Measurements from ENCODE around the gene INTS14. TPM values are rescaled to one million over a fixed set of nuclear protein-coding genes. Genes with fewer than 3 reads are reported as not detected.

INTS14 gene
- total RNA-seq: 47.6 TPM

DNA sequence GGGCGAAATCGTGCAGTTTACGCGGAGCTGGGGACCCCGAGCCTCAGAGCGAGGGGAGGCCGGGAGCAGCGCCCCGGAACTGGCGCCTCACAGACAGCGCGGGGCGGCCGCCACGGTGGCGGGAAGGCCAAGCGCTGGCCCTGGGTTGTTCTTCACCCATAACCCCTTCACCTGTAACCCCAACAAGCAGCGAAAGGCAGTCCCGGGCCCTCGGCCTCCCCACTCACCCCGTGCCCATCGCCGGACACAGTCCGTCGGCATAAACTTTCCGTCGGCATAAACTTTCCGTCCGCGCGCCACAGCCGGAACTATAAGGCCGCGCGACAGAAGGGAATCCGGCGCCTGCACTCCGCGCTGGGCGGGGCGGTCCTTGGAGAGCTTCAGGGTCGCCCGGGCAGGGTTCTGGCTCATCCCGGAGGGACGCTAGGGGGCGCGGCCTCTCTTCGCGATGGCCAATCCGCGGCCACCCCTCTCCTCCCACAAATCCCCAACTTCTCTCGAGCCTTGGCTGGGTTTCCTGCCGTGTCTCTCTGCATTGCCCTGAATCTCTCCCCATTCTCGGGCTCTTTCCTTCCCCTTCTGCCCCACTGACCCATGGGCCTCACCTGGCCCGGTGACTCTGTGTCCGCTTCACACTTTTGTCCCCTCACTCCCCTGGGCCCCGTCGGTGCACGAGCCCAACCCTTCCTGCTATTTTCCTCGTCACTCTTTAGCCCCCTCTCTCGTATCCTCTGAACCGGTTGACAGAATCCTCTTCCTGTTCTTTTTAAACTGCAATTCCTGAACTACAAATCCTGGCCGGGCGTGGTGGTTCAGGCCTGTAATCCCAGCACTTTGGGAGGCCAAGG, at the start of gene INTS14:
Gene INTS14, minus strand, starts transcription at position 261 of the 848 bp plus-strand sequence. CDS start 3,751 bp downstream, outside the sequence.

DNA sequence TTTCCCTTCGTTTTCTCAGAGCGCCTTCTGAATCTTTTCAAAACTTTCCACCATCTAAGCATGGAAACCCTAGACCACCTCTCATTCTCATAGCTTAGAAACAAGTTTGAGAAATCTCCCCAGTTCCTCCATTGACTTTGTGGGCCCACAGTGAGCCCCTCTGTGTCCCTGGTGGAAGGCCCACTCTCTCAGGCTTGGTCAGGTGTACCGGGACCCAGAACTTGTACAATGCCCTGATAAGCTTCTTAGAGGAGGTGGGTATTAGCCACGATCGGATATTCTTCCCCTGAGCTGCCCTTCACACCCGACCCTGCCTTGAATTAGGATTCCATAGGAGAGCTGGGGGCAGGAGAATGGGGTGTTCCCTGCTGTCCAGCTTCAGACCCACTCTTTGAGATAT, 10.7 kb upstream of the INTS14 start, which contains the start of gene SLC24A1:
Gene SLC24A1, plus strand, starts transcription at position 301 of the 400 bp plus-strand sequence. CDS start 2,143 bp downstream, outside the sequence.

DNA sequence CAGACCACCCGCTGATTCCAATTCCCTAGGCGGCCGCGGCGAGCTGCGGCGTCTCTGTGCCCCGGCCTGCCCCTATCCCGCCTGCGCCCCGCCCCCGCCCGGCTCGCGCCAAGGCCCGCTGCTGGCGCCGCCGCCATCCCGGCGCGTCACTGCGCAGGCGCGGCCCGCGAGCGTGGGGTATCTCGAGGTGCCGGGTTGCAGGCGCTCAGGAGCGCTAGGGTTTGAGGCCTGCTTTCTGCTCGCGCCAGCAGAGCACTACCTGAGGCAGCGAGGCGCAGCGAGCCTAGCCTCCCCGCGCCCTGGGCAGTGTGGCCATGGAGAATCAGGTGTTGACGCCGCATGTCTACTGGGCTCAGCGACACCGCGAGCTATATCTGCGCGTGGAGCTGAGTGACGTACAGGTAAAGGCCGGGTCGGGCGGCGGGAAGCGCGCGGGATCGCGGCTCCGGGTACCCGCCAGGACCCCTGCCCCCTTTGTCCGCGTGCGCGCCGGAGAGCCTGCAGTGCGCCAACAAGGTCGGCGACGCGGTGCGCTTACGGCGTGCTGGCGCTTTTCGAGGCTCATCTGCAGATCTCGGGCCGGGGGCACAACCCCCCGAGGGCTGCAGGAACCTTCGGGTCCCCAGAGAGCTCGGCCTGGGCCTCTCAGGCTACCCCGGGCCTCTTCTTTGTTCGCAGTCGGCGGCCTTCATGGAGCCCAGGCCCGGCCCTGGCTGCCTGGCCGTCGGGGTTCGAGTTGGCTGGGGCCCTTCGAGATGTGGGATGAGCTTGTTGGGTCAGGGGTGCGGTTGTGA, 80.4 kb downstream of the INTS14 start, which contains the start of gene HACD3:
Gene HACD3, plus strand, starts transcription at position 146 of the 794 bp plus-strand sequence. Its CDS starts 169 bp downstream, at position 315.

Other genes starting within 250 kb of the INTS14 start
- gene IGDCC3, start 233.1 kb downstream of the INTS14 start, total RNA-seq: 5.4 TPM
- 43.7 TPM for gene IGDCC4, start 188.2 kb downstream of the INTS14 start, total RNA-seq
- gene DPP8, start 93.4 kb downstream of the INTS14 start, total RNA-seq: 54.4 TPM
- gene HACD3, start 80.7 kb downstream of the INTS14 start, total RNA-seq: 124 TPM
- 5.7 TPM for gene SLC24A1, start 10.8 kb upstream of the INTS14 start, total RNA-seq
- gene DENND4A, start 181.2 kb upstream of the INTS14 start, total RNA-seq: 82.0 TPM

Data from camera-type eye (tissue), 1 donor.